H9 (cell line): ENCODE results near the gene DPP6. TPM values are rescaled to one million over a fixed set of nuclear protein-coding genes. Genes with fewer than 3 reads are reported as not detected.

Source experiments
- DNase-seq: peaks from one replicate; pipeline ENCODE4 v3.0.0-alpha.2; 2017
- H2AFZ ChIP-seq: one replicate; pipeline ENCODE4 v1.6.1; 2013; ENCODE audit warnings: mild to moderate bottlenecking, low read length, control low read depth, moderate library complexity
- H2AK5ac ChIP-seq: 2 replicates; pipeline ENCODE4 v1.6.1; 2013; ENCODE audit warnings: low read length, control low read depth, mixed read lengths; ENCODE audit not compliant: insufficient read length
- H2BK120ac ChIP-seq: one replicate; pipeline ENCODE4 v1.6.1; 2013; ENCODE audit warnings: low read depth, mild to moderate bottlenecking, low read length, control low read depth, inconsistent platforms; ENCODE audit not compliant: poor library complexity, severe bottlenecking
- H2BK12ac ChIP-seq: 2 replicates; pipeline ENCODE4 v1.6.1; 2013; ENCODE audit warnings: low read length, control low read depth, mixed read lengths, low read depth; ENCODE audit not compliant: insufficient read length
- H2BK15ac ChIP-seq: 2 replicates; pipeline ENCODE4 v1.6.1; 2013; ENCODE audit warnings: low read depth, low read length, control low read depth
- H2BK20ac ChIP-seq: one replicate; pipeline ENCODE4 v1.6.1; 2013; ENCODE audit warnings: low read depth, mild to moderate bottlenecking, low read length, control low read depth, inconsistent platforms; ENCODE audit not compliant: poor library complexity, severe bottlenecking
- H2BK5ac ChIP-seq: 2 replicates; pipeline ENCODE4 v1.6.1; 2013; ENCODE audit warnings: low read length, control low read depth, mixed read lengths; ENCODE audit not compliant: insufficient read length
- H3K14ac ChIP-seq: 2 replicates; pipeline ENCODE4 v1.6.1; 2013; ENCODE audit warnings: low read length, control low read depth; ENCODE audit not compliant: insufficient read depth
- H3K18ac ChIP-seq: 2 replicates; pipeline ENCODE4 v1.6.1; 2013; ENCODE audit warnings: low read depth, mild to moderate bottlenecking, mixed read lengths, low read length, control low read depth; ENCODE audit not compliant: insufficient read length
- H3K23ac ChIP-seq: 2 replicates; pipeline ENCODE4 v1.6.1; 2013; ENCODE audit warnings: low read length, control low read depth, mixed read lengths, low read depth; ENCODE audit not compliant: insufficient read length
- H3K23me2 ChIP-seq: 2 replicates; pipeline ENCODE4 v1.6.1; 2013; ENCODE audit warnings: low read depth, mild to moderate bottlenecking, mixed read lengths, low read length, control low read depth; ENCODE audit not compliant: insufficient read length, poor library complexity, severe bottlenecking
- H3K27ac ChIP-seq: 2 replicates; pipeline ENCODE4 v1.5.1; 2013; ENCODE audit warnings: low read length, control low read depth, mixed read lengths, low read depth; ENCODE audit not compliant: insufficient read length
- H3K27me3 ChIP-seq: 2 replicates; pipeline ENCODE4 v1.6.1; 2013; ENCODE audit warnings: low read length, control low read depth, inconsistent platforms; ENCODE audit not compliant: insufficient read depth
- H3K4ac ChIP-seq: 2 replicates; pipeline ENCODE4 v1.6.1; 2013; ENCODE audit warnings: low read depth, mild to moderate bottlenecking, control low read depth, inconsistent platforms, low read length, moderate library complexity
- H3K4me1 ChIP-seq: 2 replicates; pipeline ENCODE4 v1.6.1; 2013; ENCODE audit warnings: low read length, control low read depth, inconsistent platforms; ENCODE audit not compliant: insufficient read depth
- H3K4me2 ChIP-seq: 2 replicates; pipeline ENCODE4 v1.6.1; 2013; ENCODE audit warnings: low read length, control low read depth, mixed read lengths; ENCODE audit not compliant: insufficient read length, insufficient read depth
- H3K56ac ChIP-seq: 2 replicates; pipeline ENCODE4 v1.6.1; 2013; ENCODE audit warnings: low read depth, mild to moderate bottlenecking, mixed read lengths, low read length, control low read depth; ENCODE audit not compliant: insufficient read length
- H3K79me1 ChIP-seq: 2 replicates; pipeline ENCODE4 v1.6.1; 2013; ENCODE audit warnings: low read depth, mild to moderate bottlenecking, moderate library complexity, low read length, control low read depth, inconsistent platforms; ENCODE audit not compliant: insufficient read depth, poor library complexity, severe bottlenecking
- H3K79me2 ChIP-seq: 2 replicates; pipeline ENCODE4 v1.6.1; 2013; ENCODE audit warnings: low read length, control low read depth, inconsistent platforms; ENCODE audit not compliant: insufficient read depth
- H3K9ac ChIP-seq: 2 replicates; pipeline ENCODE4 v1.6.1; 2013; ENCODE audit warnings: low read length, control low read depth, mixed read lengths; ENCODE audit not compliant: insufficient read length; ENCODE audit errors: extremely low read depth
- H3K9me3 ChIP-seq: one replicate; pipeline ENCODE4 v1.6.1; 2013; ENCODE audit warnings: low read depth, low read length, inconsistent platforms; ENCODE audit not compliant: control insufficient read depth
- H3T11ph ChIP-seq: one replicate; pipeline ENCODE4 v1.6.1; 2013; ENCODE audit warnings: mild to moderate bottlenecking, low read length, control low read depth, inconsistent platforms
- H4K20me1 ChIP-seq: one replicate; pipeline ENCODE4 v1.6.1; 2013; ENCODE audit not compliant: control insufficient read depth, insufficient read length, insufficient read depth
- H4K5ac ChIP-seq: 2 replicates; pipeline ENCODE4 v1.6.1; 2013; ENCODE audit warnings: low read depth, mild to moderate bottlenecking, mixed read lengths, low read length, control low read depth; ENCODE audit not compliant: insufficient read length
- H4K8ac ChIP-seq: replicated peaks from 2 replicates; pipeline ENCODE4 v1.6.1; 2013; ENCODE audit warnings: low read length, control low read depth, mixed read lengths, low read depth; ENCODE audit not compliant: insufficient read length
- H4K91ac ChIP-seq: 2 replicates; pipeline ENCODE4 v1.6.1; 2013; ENCODE audit warnings: low read depth, mild to moderate bottlenecking, moderate library complexity, mixed read lengths, low read length, control low read depth; ENCODE audit not compliant: insufficient read length
- H3K27ac Mint-ChIP-seq, 3 experiments: 2 replicates in 2 of 3; 3 replicates in 1 of 3; pipeline ENCODE4 v1.8.0; 2020 to 2021; ENCODE audit warnings: mixed read lengths in 3 of 3, mild to moderate bottlenecking in 1 of 3, moderate library complexity in 1 of 3
- H3K27me3 Mint-ChIP-seq: 2 replicates; pipeline ENCODE4 v1.8.0; 2021; ENCODE audit warnings: low read depth, mild to moderate bottlenecking, moderate library complexity, mixed read lengths
- H3K36me3 Mint-ChIP-seq, 3 experiments: 2 replicates in 2 of 3; 3 replicates in 1 of 3; pipeline ENCODE4 v1.8.0; 2020 to 2021; ENCODE audit warnings: low read depth in 3 of 3, mixed read lengths in 3 of 3; ENCODE audit not compliant: insufficient read depth in 1 of 3
- H3K4me1 Mint-ChIP-seq, 2 experiments: 2 replicates each; pipeline ENCODE4 v1.8.0; 2020; ENCODE audit warnings: mixed read lengths in 2 of 2
- H3K4me3 Mint-ChIP-seq, 2 experiments: 2 replicates in 1 of 2; 3 replicates in 1 of 2; pipeline ENCODE4 v1.8.0; 2020 to 2021; ENCODE audit warnings: mild to moderate bottlenecking in 2 of 2, mixed read lengths in 2 of 2, moderate library complexity in 1 of 2
- H3K9me3 Mint-ChIP-seq, 2 experiments: 2 replicates in 1 of 2; 3 replicates in 1 of 2; pipeline ENCODE4 v1.8.0; 2020; ENCODE audit warnings: mild to moderate bottlenecking in 2 of 2, mixed read lengths in 2 of 2, moderate library complexity in 1 of 2
- WGBS: extraction: QIAGEN DNeasy Blood & Tissue Kit; methylation state at CpG from one replicate; pipeline ENCODE4 v1.1.7; 2013; ENCODE audit warnings: missing lambda C conversion rate, low lambda C conversion rate, mixed read lengths; ENCODE audit not compliant: insufficient read length; ENCODE audit errors: extremely low coverage; 5-methylcytosine and 5-hydroxymethylcytosine counted together
- total RNA-seq: library from RNA; stranded (reverse); gene quantifications from 2 replicates; pipeline ENCODE4 v1.2.1, GENCODE V29; 2021
- TF ChIP-seq, protein P1 (sequence below): fragments of 200-600 bp; sonication (generic); conservative IDR thresholded peaks from 3 replicates; pipeline ENCODE4 v1.8.0; 2021; ENCODE audit warnings: antibody characterized with exemption, mild to moderate bottlenecking

The DPP6 gene
- total RNA-seq, 1 experiment from 2014 or later: 4.5 TPM

DNA sequence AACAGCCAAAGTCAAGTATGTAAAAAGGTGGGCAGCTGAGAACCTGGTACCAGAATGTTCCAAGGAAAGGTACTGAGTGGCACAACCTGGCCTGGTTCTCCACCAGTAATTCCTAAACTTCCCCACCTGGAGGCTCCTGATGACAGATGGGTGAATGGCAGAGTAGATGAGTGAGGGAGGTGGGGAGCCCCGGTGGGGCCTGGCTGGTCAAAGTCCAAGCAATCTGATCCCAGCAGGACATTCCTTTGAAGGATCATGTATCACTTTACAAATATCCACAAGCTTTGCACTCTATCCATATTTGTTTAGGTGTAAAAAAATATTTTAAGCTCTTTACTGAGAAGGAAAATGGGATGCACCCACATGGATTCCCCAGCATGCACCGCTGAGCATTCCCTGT lies 250.2 kb downstream of the DPP6 start:
- no peak overlapping the region for H2BK15ac ChIP-seq
- H2AK5ac ChIP-seq: no peak overlapping the region
- H3K36me3 Mint-ChIP-seq: no peaks in the 10 kb centered on the region; a peak in 2 of 7 replicates
- H3K9me3 Mint-ChIP-seq: no peaks in the 10 kb centered on the region
- H3K18ac ChIP-seq: no peak overlapping the region
- H2BK5ac ChIP-seq: no peak overlapping the region
- no peak overlapping the region for H3K23ac ChIP-seq
- TF ChIP-seq, protein P1, sequence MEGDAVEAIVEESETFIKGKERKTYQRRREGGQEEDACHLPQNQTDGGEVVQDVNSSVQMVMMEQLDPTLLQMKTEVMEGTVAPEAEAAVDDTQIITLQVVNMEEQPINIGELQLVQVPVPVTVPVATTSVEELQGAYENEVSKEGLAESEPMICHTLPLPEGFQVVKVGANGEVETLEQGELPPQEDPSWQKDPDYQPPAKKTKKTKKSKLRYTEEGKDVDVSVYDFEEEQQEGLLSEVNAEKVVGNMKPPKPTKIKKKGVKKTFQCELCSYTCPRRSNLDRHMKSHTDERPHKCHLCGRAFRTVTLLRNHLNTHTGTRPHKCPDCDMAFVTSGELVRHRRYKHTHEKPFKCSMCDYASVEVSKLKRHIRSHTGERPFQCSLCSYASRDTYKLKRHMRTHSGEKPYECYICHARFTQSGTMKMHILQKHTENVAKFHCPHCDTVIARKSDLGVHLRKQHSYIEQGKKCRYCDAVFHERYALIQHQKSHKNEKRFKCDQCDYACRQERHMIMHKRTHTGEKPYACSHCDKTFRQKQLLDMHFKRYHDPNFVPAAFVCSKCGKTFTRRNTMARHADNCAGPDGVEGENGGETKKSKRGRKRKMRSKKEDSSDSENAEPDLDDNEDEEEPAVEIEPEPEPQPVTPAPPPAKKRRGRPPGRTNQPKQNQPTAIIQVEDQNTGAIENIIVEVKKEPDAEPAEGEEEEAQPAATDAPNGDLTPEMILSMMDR: no peak; the same call in 2 of the 3 replicates
- DNase-seq: no peak
- H3K27me3 ChIP-seq: no peaks in the 10 kb centered on the region
- H2BK120ac ChIP-seq: no peak overlapping the region
- H4K8ac ChIP-seq: no peak overlapping the region
- H2BK12ac ChIP-seq: no peak overlapping the region
- no peak overlapping the region for H2AFZ ChIP-seq
- no peak overlapping the region for H3T11ph ChIP-seq
- peaks cover 18 to 22% of the 10 kb centered on the region in 2 experiments for H3K4me1 Mint-ChIP-seq
- H3K23me2 ChIP-seq: peaks cover 5% of the 10 kb centered on the region
- no peak overlapping the region for H4K91ac ChIP-seq
- no peak overlapping the region for H3K9ac ChIP-seq
- no peak overlapping the region for H3K14ac ChIP-seq
- no peak overlapping the region for H2BK20ac ChIP-seq
- no peaks in the 10 kb centered on the region; the same call in 1 of the 2 replicates for H3K4me1 ChIP-seq
- no peak overlapping the region for H3K4me2 ChIP-seq
- H3K79me1 ChIP-seq: no peaks in the 10 kb centered on the region
- no peak overlapping the region for H3K4ac ChIP-seq
- H3K27ac ChIP-seq: no peak overlapping the region
- no CpG with 5 or more reads among the region's 2 CpGs for WGBS
- H3K27ac Mint-ChIP-seq: no peak overlapping the region
- H3K27me3 Mint-ChIP-seq: peaks cover 26% of the 10 kb centered on the region
- no peak overlapping the region for H3K4me3 Mint-ChIP-seq
- H4K20me1 ChIP-seq: no peaks in the 10 kb centered on the region
- no peaks in the 10 kb centered on the region for H3K79me2 ChIP-seq
- no peak overlapping the region for H4K5ac ChIP-seq
- no peak overlapping the region for H3K56ac ChIP-seq
- H3K9me3 ChIP-seq: no peaks in the 10 kb centered on the region
